IPS-18c (cell line): ENCODE measurements around the gene CRTAP.

Experiments used
- H3K4me3 ChIP-seq: 2 replicates; pipeline ENCODE4 v1.7.0; 2013; ENCODE audit warnings: low read depth, mild to moderate bottlenecking, low read length, moderate library complexity; ENCODE audit not compliant: insufficient read depth
- H3K9me3 ChIP-seq: one replicate; pipeline ENCODE4 v1.6.1; 2013; ENCODE audit warnings: mild to moderate bottlenecking, low read length, moderate library complexity; ENCODE audit not compliant: control insufficient read depth, insufficient read depth

CRTAP gene

GRCh38 chr3:33186524-33187367 is 72.9 kb downstream of the CRTAP start:
- no peak overlapping the region for H3K4me3 ChIP-seq
- no peaks in the 10 kb centered on the region for H3K9me3 ChIP-seq

GRCh38 chr3:33187368-33187634 is 73.5 kb downstream of the CRTAP start:
- Histone ChIP-seq H3K4me3 (no peak overlapping the region), H3K9me3 (no peaks in the 10 kb centered on the region)

GRCh38 chr3:33194303-33194702 is 80.5 kb downstream of the CRTAP start:
- H3K4me3 ChIP-seq: no peak overlapping the region

GRCh38 chr3:33196538-33196937 is 82.7 kb downstream of the CRTAP start:
- no peak overlapping the region for H3K4me3 ChIP-seq
- no peaks in the 10 kb centered on the region for H3K9me3 ChIP-seq

More at GRCh38 chr3:33194303-33194702, 80.5 kb downstream of the CRTAP start:
- no peaks in the 10 kb centered on the region for H3K9me3 ChIP-seq
